Measurements from ENCODE around the gene ATAD3C. TPM values are rescaled to one million over a fixed set of nuclear protein-coding genes. Genes with fewer than 3 reads are reported as not detected.
"Not testable (repeated sequence)": the region's sequence is repeated elsewhere in the genome, so short reads cannot be mapped to it uniquely, and the experiment has no call there.

The ATAD3C gene
- total and polyA plus RNA-seq, 7 experiments from 2014 or later: 0.61 to 2.0 (median 1.3) TPM

- peak; percentile 98 for ATAC-seq
- no peaks in the 10 kb centered on the region for H3K27me3 ChIP-seq (ENCODE audit: control insufficient read depth in 2 of 2, insufficient read depth in 2 of 2, low read length in 2 of 2)
- Mint-ChIP-seq H3K4me3 (peak within 1 kb of the TSS; percentile 78 to 97 (median 89)), H3K36me3 (no peaks in the 10 kb centered on the region), H3K9me3 (peaks cover 0 to 2% (median 0%) of the 10 kb centered on the region in 11 donors), H3K27me3 (no peaks in the 10 kb centered on the region), H3K4me1 (peaks cover 6 to 39% (median 25%) of the 10 kb centered on the region in 7 donors), H3K27ac (peak within 1 kb of the TSS; percentile 77 to 98 (median 92))
- peaks cover 0 to 3% (median 0%) of the 10 kb centered on the region in 3 experiments for H3K36me3 ChIP-seq (ENCODE audit: control insufficient read depth in 2 of 3, insufficient read depth in 3 of 3, low read length in 3 of 3)
- peaks cover 9 to 14% of the 10 kb centered on the region in 2 donors for H3K4me1 ChIP-seq (ENCODE audit: control insufficient read depth in 2 of 2, insufficient read depth in 2 of 2, low read length in 2 of 2)
- ChIA-PET POLR2A (no interaction called here), CTCF (no interaction called here)
- peak; percentile 80 to 95 (median 88) for DNase-seq
- intact Hi-C loops (cut with micrococcal nuclease): loop anchor here (1.0 to 2.0 kb wide), 8 partner anchors 40 to 187 kb away; partner anchors contain the start of genes ATAD3A (in 1 of the 2), AURKAIP1 (in 1 of the 2), CCNL2 (in 1 of the 2) and CDK11B (in 1 of the 2)
- H3K27ac ChIP-seq (ENCODE audit: low read depth, low read length): peak within 1 kb of the TSS; percentile 90
- H3K9me3 ChIP-seq (ENCODE audit: control insufficient read depth in 2 of 3, low read length in 3 of 3): no peaks in the 10 kb centered on the region
- peak within 1 kb of the TSS; percentile 68 for H3K4me3 ChIP-seq (ENCODE audit: low read length)
Observed at GRCh38 chr1:1471389-1472052, 22.0 kb downstream of the ATAD3C start, which contains the start of gene ATAD3B. Gene ATAD3B, plus strand, starts transcription at chr1:1471765. Its CDS starts 120 bp downstream, at chr1:1471885.

GRCh38 chr1:1472053-1472876 is 22.8 kb downstream of the ATAD3C start:
- peak overlapping the region; percentile 70 to 83 (median 78) for H3K4me3 Mint-ChIP-seq
- H3K4me1 Mint-ChIP-seq: peaks cover 6 to 39% (median 25%) of the 10 kb centered on the region in 7 donors
- peak in 4 of 9 donors; percentile 19 to 28 (median 24) for DNase-seq
- intact Hi-C loops (cut with micrococcal nuclease); H3K36me3 Mint-ChIP-seq; H3K9me3 Mint-ChIP-seq; H3K9me3 ChIP-seq (ENCODE audit: control insufficient read depth in 2 of 3, low read length in 3 of 3); H3K27me3 ChIP-seq (ENCODE audit: control insufficient read depth in 2 of 2, insufficient read depth in 2 of 2, low read length in 2 of 2); H3K36me3 ChIP-seq (ENCODE audit: control insufficient read depth in 2 of 3, insufficient read depth in 3 of 3, low read length in 3 of 3); H3K27me3 Mint-ChIP-seq: not testable (repeated sequence)
- Histone ChIP-seq H3K4me1 (ENCODE audit: control insufficient read depth in 2 of 2, insufficient read depth in 2 of 2, low read length in 2 of 2) (peaks cover 9 to 14% of the 10 kb centered on the region in 2 donors), H3K4me3 (ENCODE audit: low read length) (peak overlapping the region; percentile 35), H3K27ac (ENCODE audit: low read depth, low read length) (peak overlapping the region; percentile 90)
- peak; percentile 28 for ATAC-seq
- ChIA-PET POLR2A (interaction anchor here (0.6 kb wide), 1 partner anchor 75 kb away, joined by 4 read pairs; no protein-coding TSS in a partner anchor), CTCF (interaction anchor here (0.6 kb wide), 1 partner anchor 283 kb away, joined by 3 read pairs; no protein-coding TSS in a partner anchor)
- peak overlapping the region in 6 of 9 donors; percentile 67 to 88 (median 76) for H3K27ac Mint-ChIP-seq

- intact Hi-C loops (cut with micrococcal nuclease); H3K27me3 Mint-ChIP-seq; H3K4me1 ChIP-seq (ENCODE audit: control insufficient read depth in 2 of 2, insufficient read depth in 2 of 2, low read length in 2 of 2); H3K9me3 ChIP-seq (ENCODE audit: control insufficient read depth in 2 of 3, low read length in 3 of 3); POLR2A ChIA-PET; H3K27ac Mint-ChIP-seq; H3K9me3 Mint-ChIP-seq; H3K27me3 ChIP-seq (ENCODE audit: control insufficient read depth in 2 of 2, insufficient read depth in 2 of 2, low read length in 2 of 2); DNase-seq; H3K27ac ChIP-seq (ENCODE audit: low read depth, low read length); CTCF ChIA-PET; H3K4me3 ChIP-seq (ENCODE audit: low read length); ATAC-seq; H3K4me3 Mint-ChIP-seq: not testable (repeated sequence)
- Mint-ChIP-seq H3K4me1 (peaks cover 3 to 30% (median 18%) of the 10 kb centered on the region in 7 donors), H3K36me3 (peaks cover 5 to 11% (median 9%) of the 10 kb centered on the region in 5 donors)
- H3K36me3 ChIP-seq (ENCODE audit: control insufficient read depth in 2 of 3, insufficient read depth in 3 of 3, low read length in 3 of 3): peaks cover 3 to 36% (median 5%) of the 10 kb centered on the region in 3 experiments
Observed at GRCh38 chr1:1476011-1476410, 26.5 kb downstream of the ATAD3C start.

GRCh38 chr1:1477206-1477605 is 27.7 kb downstream of the ATAD3C start:
- no peaks in the 10 kb centered on the region for H3K27me3 Mint-ChIP-seq
- peaks cover 3 to 38% (median 5%) of the 10 kb centered on the region in 3 experiments for H3K36me3 ChIP-seq (ENCODE audit: control insufficient read depth in 2 of 3, insufficient read depth in 3 of 3, low read length in 3 of 3)
- intact Hi-C loops (cut with micrococcal nuclease): no loop called here
- peaks cover 6 to 9% of the 10 kb centered on the region in 2 donors for H3K4me1 ChIP-seq (ENCODE audit: control insufficient read depth in 2 of 2, insufficient read depth in 2 of 2, low read length in 2 of 2)
- DNase-seq (no peak), ATAC-seq (no peak)
- no peak overlapping the region for H3K27ac ChIP-seq (ENCODE audit: low read depth, low read length)
- H3K36me3 Mint-ChIP-seq: peaks cover 5 to 13% (median 9%) of the 10 kb centered on the region in 5 donors
- H3K4me3 ChIP-seq (ENCODE audit: low read length): no peak overlapping the region
- no peak overlapping the region for H3K4me3 Mint-ChIP-seq
- H3K27ac Mint-ChIP-seq: no peak overlapping the region
- CTCF ChIA-PET: no interaction called here
- H3K9me3 ChIP-seq (ENCODE audit: control insufficient read depth in 2 of 3, low read length in 3 of 3): no peaks in the 10 kb centered on the region
- POLR2A ChIA-PET: no interaction called here
- H3K27me3 ChIP-seq (ENCODE audit: control insufficient read depth in 2 of 2, insufficient read depth in 2 of 2, low read length in 2 of 2): no peaks in the 10 kb centered on the region
- peaks cover 0 to 28% (median 16%) of the 10 kb centered on the region in 7 donors for H3K4me1 Mint-ChIP-seq
- no peaks in the 10 kb centered on the region for H3K9me3 Mint-ChIP-seq

- H3K4me3 ChIP-seq (ENCODE audit: low read length): no peak overlapping the region
- Mint-ChIP-seq H3K27me3 (no peaks in the 10 kb centered on the region), H3K4me1 (peaks cover 0 to 7% (median 4%) of the 10 kb centered on the region in 7 donors), H3K27ac (peak overlapping the region in 2 of 9 donors; percentile 29 to 30), H3K36me3 (peaks cover 5 to 13% (median 9%) of the 10 kb centered on the region in 5 donors), H3K4me3 (peak overlapping the region in 2 of 10 donors; percentile 41 to 64), H3K9me3 (no peaks in the 10 kb centered on the region)
- no peaks in the 10 kb centered on the region for H3K4me1 ChIP-seq (ENCODE audit: control insufficient read depth in 2 of 2, insufficient read depth in 2 of 2, low read length in 2 of 2)
- peaks cover 3 to 63% (median 8%) of the 10 kb centered on the region in 3 experiments for H3K36me3 ChIP-seq (ENCODE audit: control insufficient read depth in 2 of 3, insufficient read depth in 3 of 3, low read length in 3 of 3)
- ATAC-seq: peak; percentile 28
- intact Hi-C loops (cut with micrococcal nuclease): no loop called here
- DNase-seq: no peak
- no peaks in the 10 kb centered on the region for H3K9me3 ChIP-seq (ENCODE audit: control insufficient read depth in 2 of 3, low read length in 3 of 3)
- no peaks in the 10 kb centered on the region for H3K27me3 ChIP-seq (ENCODE audit: control insufficient read depth in 2 of 2, insufficient read depth in 2 of 2, low read length in 2 of 2)
- POLR2A ChIA-PET: no interaction called here
- CTCF ChIA-PET: no interaction called here
- H3K27ac ChIP-seq (ENCODE audit: low read depth, low read length): no peak overlapping the region
Observed at GRCh38 chr1:1479547-1480487, 30.3 kb downstream of the ATAD3C start.

GRCh38 chr1:1480488-1480867 is 31.0 kb downstream of the ATAD3C start:
- POLR2A ChIA-PET; intact Hi-C loops (cut with micrococcal nuclease); DNase-seq; H3K9me3 ChIP-seq (ENCODE audit: control insufficient read depth in 2 of 3, low read length in 3 of 3); H3K4me3 ChIP-seq (ENCODE audit: low read length); H3K27me3 ChIP-seq (ENCODE audit: control insufficient read depth in 2 of 2, insufficient read depth in 2 of 2, low read length in 2 of 2); CTCF ChIA-PET; H3K27ac ChIP-seq (ENCODE audit: low read depth, low read length); H3K27me3 Mint-ChIP-seq; H3K9me3 Mint-ChIP-seq; H3K4me3 Mint-ChIP-seq; H3K4me1 Mint-ChIP-seq; H3K4me1 ChIP-seq (ENCODE audit: control insufficient read depth in 2 of 2, insufficient read depth in 2 of 2, low read length in 2 of 2); ATAC-seq; H3K27ac Mint-ChIP-seq: not testable (repeated sequence)
- H3K36me3 Mint-ChIP-seq: peaks cover 5 to 13% (median 9%) of the 10 kb centered on the region in 5 donors
- peaks cover 3 to 65% (median 8%) of the 10 kb centered on the region in 3 experiments for H3K36me3 ChIP-seq (ENCODE audit: control insufficient read depth in 2 of 3, insufficient read depth in 3 of 3, low read length in 3 of 3)
